ENCODE measurements around the gene RGPD8. TPM values are rescaled to one million over a fixed set of nuclear protein-coding genes. Genes with fewer than 3 reads are reported as not detected.

Gene RGPD8
- total RNA-seq, 1 experiment from 2014 or later: 8.3 TPM

DNA sequence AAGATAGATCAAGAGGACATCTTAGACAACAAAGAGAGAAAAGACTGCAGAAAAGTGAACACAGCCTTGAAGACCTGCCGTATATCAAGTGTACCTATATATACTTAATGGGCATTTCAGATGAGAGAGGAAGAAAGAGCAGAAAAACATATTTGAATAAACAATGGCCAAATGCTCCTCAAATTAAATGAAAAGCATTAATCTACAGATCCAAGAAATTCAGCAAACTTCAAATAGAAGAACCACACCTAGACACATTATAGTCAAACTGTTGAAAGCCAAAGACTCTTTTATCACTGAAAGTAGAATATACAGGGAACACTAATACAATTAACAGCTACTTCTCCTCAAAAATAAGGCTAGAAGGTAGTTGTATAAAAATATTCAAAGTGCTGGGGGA is 29.8 kb upstream of the RGPD8 start:
- no peaks in the 10 kb centered on the region for H3K9me3 Mint-ChIP-seq
- no peak for TF ChIP-seq ZNF263 (CRISPR knock-in tag; IDR thresholded peaks at IDR 0.05; ENCODE audit: low read depth)
- TF ChIP-seq NR1H2 (CRISPR knock-in tag; IDR thresholded peaks at IDR 0.05): no peak
- no peak for TF ChIP-seq RELA (CRISPR knock-in tag; IDR thresholded peaks at IDR 0.05; ENCODE audit: borderline replicate concordance)
- TF ChIP-seq ATF1 (CRISPR knock-in tag; IDR thresholded peaks at IDR 0.05): no peak
- TF ChIP-seq, protein P1, sequence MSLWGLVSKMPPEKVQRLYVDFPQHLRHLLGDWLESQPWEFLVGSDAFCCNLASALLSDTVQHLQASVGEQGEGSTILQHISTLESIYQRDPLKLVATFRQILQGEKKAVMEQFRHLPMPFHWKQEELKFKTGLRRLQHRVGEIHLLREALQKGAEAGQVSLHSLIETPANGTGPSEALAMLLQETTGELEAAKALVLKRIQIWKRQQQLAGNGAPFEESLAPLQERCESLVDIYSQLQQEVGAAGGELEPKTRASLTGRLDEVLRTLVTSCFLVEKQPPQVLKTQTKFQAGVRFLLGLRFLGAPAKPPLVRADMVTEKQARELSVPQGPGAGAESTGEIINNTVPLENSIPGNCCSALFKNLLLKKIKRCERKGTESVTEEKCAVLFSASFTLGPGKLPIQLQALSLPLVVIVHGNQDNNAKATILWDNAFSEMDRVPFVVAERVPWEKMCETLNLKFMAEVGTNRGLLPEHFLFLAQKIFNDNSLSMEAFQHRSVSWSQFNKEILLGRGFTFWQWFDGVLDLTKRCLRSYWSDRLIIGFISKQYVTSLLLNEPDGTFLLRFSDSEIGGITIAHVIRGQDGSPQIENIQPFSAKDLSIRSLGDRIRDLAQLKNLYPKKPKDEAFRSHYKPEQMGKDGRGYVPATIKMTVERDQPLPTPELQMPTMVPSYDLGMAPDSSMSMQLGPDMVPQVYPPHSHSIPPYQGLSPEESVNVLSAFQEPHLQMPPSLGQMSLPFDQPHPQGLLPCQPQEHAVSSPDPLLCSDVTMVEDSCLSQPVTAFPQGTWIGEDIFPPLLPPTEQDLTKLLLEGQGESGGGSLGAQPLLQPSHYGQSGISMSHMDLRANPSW (CRISPR knock-in tag; conservative IDR thresholded peaks at IDR 0.05; ENCODE audit: low read depth): no peak
- TF ChIP-seq GABPB1 (CRISPR knock-in tag; IDR thresholded peaks at IDR 0.05): no peak
- TF ChIP-seq, protein P2, sequence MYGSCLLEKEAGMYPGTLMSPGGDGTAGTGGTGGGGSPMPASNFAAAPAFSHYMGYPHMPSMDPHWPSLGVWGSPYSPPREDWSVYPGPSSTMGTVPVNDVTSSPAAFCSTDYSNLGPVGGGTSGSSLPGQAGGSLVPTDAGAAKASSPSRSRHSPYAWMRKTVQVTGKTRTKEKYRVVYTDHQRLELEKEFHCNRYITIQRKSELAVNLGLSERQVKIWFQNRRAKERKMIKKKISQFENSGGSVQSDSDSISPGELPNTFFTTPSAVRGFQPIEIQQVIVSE (CRISPR knock-in tag; IDR thresholded peaks at IDR 0.05; ENCODE audit: borderline replicate concordance): no peak
- TF ChIP-seq, protein P3, sequence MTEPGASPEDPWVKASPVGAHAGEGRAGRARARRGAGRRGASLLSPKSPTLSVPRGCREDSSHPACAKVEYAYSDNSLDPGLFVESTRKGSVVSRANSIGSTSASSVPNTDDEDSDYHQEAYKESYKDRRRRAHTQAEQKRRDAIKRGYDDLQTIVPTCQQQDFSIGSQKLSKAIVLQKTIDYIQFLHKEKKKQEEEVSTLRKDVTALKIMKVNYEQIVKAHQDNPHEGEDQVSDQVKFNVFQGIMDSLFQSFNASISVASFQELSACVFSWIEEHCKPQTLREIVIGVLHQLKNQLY (CRISPR knock-in tag; IDR thresholded peaks at IDR 0.05): no peak
- TF ChIP-seq, protein P4, sequence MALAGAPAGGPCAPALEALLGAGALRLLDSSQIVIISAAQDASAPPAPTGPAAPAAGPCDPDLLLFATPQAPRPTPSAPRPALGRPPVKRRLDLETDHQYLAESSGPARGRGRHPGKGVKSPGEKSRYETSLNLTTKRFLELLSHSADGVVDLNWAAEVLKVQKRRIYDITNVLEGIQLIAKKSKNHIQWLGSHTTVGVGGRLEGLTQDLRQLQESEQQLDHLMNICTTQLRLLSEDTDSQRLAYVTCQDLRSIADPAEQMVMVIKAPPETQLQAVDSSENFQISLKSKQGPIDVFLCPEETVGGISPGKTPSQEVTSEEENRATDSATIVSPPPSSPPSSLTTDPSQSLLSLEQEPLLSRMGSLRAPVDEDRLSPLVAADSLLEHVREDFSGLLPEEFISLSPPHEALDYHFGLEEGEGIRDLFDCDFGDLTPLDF (CRISPR knock-in tag; IDR thresholded peaks at IDR 0.05): no peak
- no peak for TF ChIP-seq CREB1 (CRISPR knock-in tag; IDR thresholded peaks at IDR 0.05)
- no peak for TF ChIP-seq NFYB (CRISPR knock-in tag; conservative IDR thresholded peaks at IDR 0.05; ENCODE audit: low read depth)
- TF ChIP-seq, protein P5, sequence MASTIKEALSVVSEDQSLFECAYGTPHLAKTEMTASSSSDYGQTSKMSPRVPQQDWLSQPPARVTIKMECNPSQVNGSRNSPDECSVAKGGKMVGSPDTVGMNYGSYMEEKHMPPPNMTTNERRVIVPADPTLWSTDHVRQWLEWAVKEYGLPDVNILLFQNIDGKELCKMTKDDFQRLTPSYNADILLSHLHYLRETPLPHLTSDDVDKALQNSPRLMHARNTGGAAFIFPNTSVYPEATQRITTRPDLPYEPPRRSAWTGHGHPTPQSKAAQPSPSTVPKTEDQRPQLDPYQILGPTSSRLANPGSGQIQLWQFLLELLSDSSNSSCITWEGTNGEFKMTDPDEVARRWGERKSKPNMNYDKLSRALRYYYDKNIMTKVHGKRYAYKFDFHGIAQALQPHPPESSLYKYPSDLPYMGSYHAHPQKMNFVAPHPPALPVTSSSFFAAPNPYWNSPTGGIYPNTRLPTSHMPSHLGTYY (CRISPR knock-in tag; IDR thresholded peaks at IDR 0.05): no peak
- no peak for TF ChIP-seq NFATC4 (CRISPR knock-in tag; IDR thresholded peaks at IDR 0.05)
- no peak for TF ChIP-seq GTF2I (CRISPR knock-in tag; conservative IDR thresholded peaks at IDR 0.05)
- CTCF ChIA-PET: no interaction called here
- ATAC-seq (no peak), DNase-seq (ENCODE audit: low spot score) (no peak)
- POLR2A ChIA-PET: no interaction called here
- no peaks in the 10 kb centered on the region; the same call in 1 of the 2 replicates for H3K4me1 Mint-ChIP-seq
- no peaks in the 10 kb centered on the region for H3K36me3 Mint-ChIP-seq
- no peak overlapping the region for H3K4me3 Mint-ChIP-seq
- no peaks in the 10 kb centered on the region; the same call in 1 of the 2 replicates for H3K27me3 Mint-ChIP-seq (ENCODE audit: low read depth)
- no peak overlapping the region for H3K27ac Mint-ChIP-seq

DNA sequence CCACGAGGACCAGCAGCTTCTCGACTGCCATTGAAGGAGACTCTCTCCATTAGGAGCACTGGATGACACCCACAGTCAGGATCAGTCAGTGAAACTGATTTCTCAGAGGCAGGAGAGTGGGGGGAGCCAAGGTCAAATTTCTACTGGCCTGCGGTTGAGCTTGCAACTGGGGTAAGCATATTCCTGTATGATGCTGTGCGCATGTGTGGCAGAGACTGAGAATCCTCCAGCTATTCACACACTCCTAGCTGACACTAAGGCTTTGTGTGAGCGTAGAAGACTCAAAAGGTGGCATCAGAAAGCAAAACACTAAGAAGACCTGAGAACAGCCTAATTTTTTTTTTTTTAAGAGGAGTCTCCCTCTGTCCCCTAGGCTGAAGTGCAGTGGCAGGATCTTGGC is 28.7 kb upstream of the RGPD8 start:
- CTCF ChIA-PET: interaction anchor here (1.4 kb wide), 1 partner anchor 340 kb away, joined by 4 read pairs; no protein-coding TSS in a partner anchor
- Mint-ChIP-seq H3K27ac (no peak overlapping the region), H3K36me3 (no peaks in the 10 kb centered on the region), H3K27me3 (ENCODE audit: low read depth) (no peaks in the 10 kb centered on the region; the same call in 1 of the 2 replicates), H3K4me1 (no peaks in the 10 kb centered on the region; the same call in 1 of the 2 replicates), H3K4me3 (no peak overlapping the region), H3K9me3 (no peaks in the 10 kb centered on the region)
- POLR2A ChIA-PET: interaction anchor here (0.6 kb wide), 1 partner anchor 538 kb away, joined by 3 read pairs; no protein-coding TSS in a partner anchor
- TF ChIP-seq ESRRA (CRISPR knock-in tag; IDR thresholded peaks at IDR 0.05; ENCODE audit: borderline replicate concordance) (no peak), SOX15 (CRISPR knock-in tag; IDR thresholded peaks at IDR 0.05) (no peak), SMAD3 (CRISPR knock-in tag; IDR thresholded peaks at IDR 0.05; ENCODE audit: borderline replicate concordance) (no peak), EMX1 (CRISPR knock-in tag; IDR thresholded peaks at IDR 0.05) (no peak), ATF1 (CRISPR knock-in tag; IDR thresholded peaks at IDR 0.05) (no peak)
- TF ChIP-seq, protein P5 (CRISPR knock-in tag; IDR thresholded peaks at IDR 0.05): no peak
- TF ChIP-seq, protein P6, sequence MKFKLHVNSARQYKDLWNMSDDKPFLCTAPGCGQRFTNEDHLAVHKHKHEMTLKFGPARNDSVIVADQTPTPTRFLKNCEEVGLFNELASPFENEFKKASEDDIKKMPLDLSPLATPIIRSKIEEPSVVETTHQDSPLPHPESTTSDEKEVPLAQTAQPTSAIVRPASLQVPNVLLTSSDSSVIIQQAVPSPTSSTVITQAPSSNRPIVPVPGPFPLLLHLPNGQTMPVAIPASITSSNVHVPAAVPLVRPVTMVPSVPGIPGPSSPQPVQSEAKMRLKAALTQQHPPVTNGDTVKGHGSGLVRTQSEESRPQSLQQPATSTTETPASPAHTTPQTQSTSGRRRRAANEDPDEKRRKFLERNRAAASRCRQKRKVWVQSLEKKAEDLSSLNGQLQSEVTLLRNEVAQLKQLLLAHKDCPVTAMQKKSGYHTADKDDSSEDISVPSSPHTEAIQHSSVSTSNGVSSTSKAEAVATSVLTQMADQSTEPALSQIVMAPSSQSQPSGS (CRISPR knock-in tag; IDR thresholded peaks at IDR 0.05; ENCODE audit: borderline replicate concordance, low read depth): no peak
- DNase-seq (ENCODE audit: low spot score): no peak
- ATAC-seq: no peak

Data from WTC11 (cell line).